ENCODE results near the gene DEFB124.

DNA sequence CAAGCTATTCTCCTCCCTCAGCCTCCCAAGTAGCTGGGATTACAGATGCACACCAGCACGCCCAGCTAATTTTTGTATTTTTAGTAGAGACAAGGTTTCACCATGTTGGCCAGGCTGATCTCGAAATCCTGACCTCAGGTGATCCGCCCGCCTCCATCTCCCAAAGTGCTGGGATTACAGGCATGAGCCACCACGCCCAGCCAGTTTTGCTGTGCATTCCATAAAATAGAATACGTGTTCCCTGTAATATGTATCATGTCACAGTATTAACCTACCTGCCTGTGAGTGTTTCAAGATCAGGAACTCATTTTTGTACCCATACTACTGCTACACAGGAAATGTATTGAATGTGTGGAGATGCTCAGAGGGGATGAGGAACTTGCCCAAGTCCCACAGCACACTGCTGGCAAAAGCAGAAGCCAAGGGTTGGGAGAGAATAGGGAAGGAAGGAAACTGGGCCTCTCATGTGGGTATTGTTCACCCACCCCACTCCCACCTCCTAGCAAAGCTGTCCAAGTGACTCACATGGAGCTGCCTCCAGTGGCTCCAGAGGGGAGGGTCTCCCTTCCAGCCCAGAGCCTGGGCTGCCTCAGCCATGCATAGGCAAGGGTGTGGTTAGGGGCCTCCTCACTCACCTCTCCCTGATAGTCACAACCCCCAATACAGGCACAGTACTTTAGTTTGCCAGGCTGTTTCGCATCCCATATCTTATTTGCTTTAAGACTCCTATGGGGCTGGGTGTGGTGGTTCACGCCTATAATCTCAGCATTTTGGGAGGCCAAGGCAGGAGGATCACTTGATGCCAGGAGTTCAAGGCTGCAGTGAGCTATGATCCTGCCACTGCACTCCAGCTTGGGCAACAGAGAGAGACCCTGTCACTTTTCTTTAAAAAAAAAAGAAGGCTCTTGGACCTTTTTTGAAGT lies 48.7 kb upstream of the DEFB124 start:
- TF ChIP-seq, protein P1, sequence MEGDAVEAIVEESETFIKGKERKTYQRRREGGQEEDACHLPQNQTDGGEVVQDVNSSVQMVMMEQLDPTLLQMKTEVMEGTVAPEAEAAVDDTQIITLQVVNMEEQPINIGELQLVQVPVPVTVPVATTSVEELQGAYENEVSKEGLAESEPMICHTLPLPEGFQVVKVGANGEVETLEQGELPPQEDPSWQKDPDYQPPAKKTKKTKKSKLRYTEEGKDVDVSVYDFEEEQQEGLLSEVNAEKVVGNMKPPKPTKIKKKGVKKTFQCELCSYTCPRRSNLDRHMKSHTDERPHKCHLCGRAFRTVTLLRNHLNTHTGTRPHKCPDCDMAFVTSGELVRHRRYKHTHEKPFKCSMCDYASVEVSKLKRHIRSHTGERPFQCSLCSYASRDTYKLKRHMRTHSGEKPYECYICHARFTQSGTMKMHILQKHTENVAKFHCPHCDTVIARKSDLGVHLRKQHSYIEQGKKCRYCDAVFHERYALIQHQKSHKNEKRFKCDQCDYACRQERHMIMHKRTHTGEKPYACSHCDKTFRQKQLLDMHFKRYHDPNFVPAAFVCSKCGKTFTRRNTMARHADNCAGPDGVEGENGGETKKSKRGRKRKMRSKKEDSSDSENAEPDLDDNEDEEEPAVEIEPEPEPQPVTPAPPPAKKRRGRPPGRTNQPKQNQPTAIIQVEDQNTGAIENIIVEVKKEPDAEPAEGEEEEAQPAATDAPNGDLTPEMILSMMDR (IDR thresholded peaks at IDR 0.05), result no peak
- TF ChIP-seq POLR2A (IDR thresholded peaks at IDR 0.05), result no peak
- TF ChIP-seq EP300 (IDR thresholded peaks at IDR 0.05; ENCODE audit: low read depth), result no peak
- TF ChIP-seq POLR2AphosphoS5 (IDR thresholded peaks at IDR 0.05), result no peak

Data from transverse colon (tissue), 4 donors.